A549 (cell line): ENCODE measurements around the gene CD9.

ENCODE experiments used
- CBX2 ChIP-seq: fragments of 200-600 bp; sonication (generic); IDR thresholded peaks from 2 replicates; pipeline ENCODE4 v1.6.1; 2016; ENCODE audit warnings: low read depth, mild to moderate bottlenecking, borderline replicate concordance
- EHF ChIP-seq: fragments of 250-450 bp; sonication (Bioruptor Pico); IDR thresholded peaks from 2 replicates; pipeline ENCODE4 v1.5.0; 2020; ENCODE audit warnings: mild to moderate bottlenecking
- EP300 ChIP-seq, 2 experiments: fragments of >200 bp; sonication (Bioruptor Twin); formaldehyde crosslinking; IDR thresholded peaks; 2 replicates in 1 of 2; 3 replicates in 1 of 2; pipeline ENCODE4 v1.6.1; 2016 to 2017
- HDAC2 ChIP-seq: fragments of 200-600 bp; sonication (generic); IDR thresholded peaks from 2 replicates; pipeline ENCODE4 v1.6.1; 2016
- HOXA7 ChIP-seq: fragments of 250-450 bp; sonication (Bioruptor Pico); IDR thresholded peaks from 2 replicates; pipeline ENCODE4 v1.5.0; 2020; ENCODE audit warnings: mild to moderate bottlenecking, moderate library complexity
- KDM1A ChIP-seq: fragments of 200-600 bp; sonication (generic); IDR thresholded peaks from 2 replicates; pipeline ENCODE4 v1.6.1; 2016; ENCODE audit warnings: low read depth, mild to moderate bottlenecking
- MAFK ChIP-seq: fragments of 450-650 bp; IDR thresholded peaks from 2 replicates; pipeline ENCODE4 v1.6.1; 2014; ENCODE audit not compliant: partially characterized antibody
- MYC ChIP-seq: IDR thresholded peaks from 2 replicates; pipeline ENCODE4 v1.6.1; 2012; ENCODE audit warnings: mild to moderate bottlenecking, inconsistent platforms, low read length, improper control_type of control experiment, borderline replicate concordance
- NFE2L2 ChIP-seq: fragments of 150-350 bp; conservative IDR thresholded peaks from 2 replicates; pipeline ENCODE4 v1.6.1; 2014; ENCODE audit warnings: low read length
- POLR2A ChIP-seq: IDR thresholded peaks from 2 replicates; pipeline ENCODE4 v1.6.1; 2012; ENCODE audit warnings: mild to moderate bottlenecking, low read length
- TF ChIP-seq, protein P1 (sequence below): fragments of >200 bp; sonication (Bioruptor Twin); formaldehyde crosslinking; IDR thresholded peaks from 3 replicates; pipeline ENCODE4 v1.6.1; 2016
- TF ChIP-seq, protein P2 (sequence below): fragments of 200-600 bp; sonication (generic); IDR thresholded peaks from 2 replicates; pipeline ENCODE4 v1.6.1; 2016; ENCODE audit warnings: antibody characterized with exemption, mild to moderate bottlenecking, moderate library complexity
- TF ChIP-seq, protein P3 (sequence below): fragments of >200 bp; sonication (Bioruptor Twin); formaldehyde crosslinking; IDR thresholded peaks from 3 replicates; pipeline ENCODE4 v1.5.1; 2016
- TF ChIP-seq, protein P4 (sequence below): IDR thresholded peaks from 2 replicates; pipeline ENCODE4 v1.6.1; 2012

DNA sequence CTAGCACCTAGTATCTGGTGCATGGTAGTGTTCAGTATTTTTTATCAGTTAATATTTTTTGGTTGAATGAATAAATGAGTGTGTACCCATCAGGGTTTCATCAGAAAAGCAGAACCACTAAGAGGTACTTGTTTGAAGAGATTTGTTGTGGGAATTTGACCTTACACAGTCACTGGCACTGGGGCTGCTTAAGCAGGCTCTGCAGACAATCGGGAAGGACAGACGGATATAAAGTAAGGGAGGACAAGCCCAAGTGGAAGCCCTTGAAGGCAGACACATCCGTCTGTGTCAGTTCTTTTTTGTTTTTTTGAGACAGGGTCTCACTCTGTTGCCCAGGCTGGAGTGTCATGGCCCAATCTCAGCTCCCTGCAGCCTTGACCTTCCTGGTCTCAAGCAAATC, 38.7 kb downstream of the CD9 start:
- TF ChIP-seq, protein P1, sequence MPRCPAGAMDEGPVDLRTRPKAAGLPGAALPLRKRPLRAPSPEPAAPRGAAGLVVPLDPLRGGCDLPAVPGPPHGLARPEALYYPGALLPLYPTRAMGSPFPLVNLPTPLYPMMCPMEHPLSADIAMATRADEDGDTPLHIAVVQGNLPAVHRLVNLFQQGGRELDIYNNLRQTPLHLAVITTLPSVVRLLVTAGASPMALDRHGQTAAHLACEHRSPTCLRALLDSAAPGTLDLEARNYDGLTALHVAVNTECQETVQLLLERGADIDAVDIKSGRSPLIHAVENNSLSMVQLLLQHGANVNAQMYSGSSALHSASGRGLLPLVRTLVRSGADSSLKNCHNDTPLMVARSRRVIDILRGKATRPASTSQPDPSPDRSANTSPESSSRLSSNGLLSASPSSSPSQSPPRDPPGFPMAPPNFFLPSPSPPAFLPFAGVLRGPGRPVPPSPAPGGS, result no peak
- TF ChIP-seq MAFK (no peak), KDM1A (no peak), POLR2A (no peak), NFE2L2 (no peak), EP300 (IDR thresholded peaks at IDR 0.05) (no peak), MYC (no peak), HDAC2 (no peak), EHF (no peak), HOXA7 (CRISPR knock-in tag) (no peak), CBX2 (no peak)
- TF ChIP-seq, protein P2, sequence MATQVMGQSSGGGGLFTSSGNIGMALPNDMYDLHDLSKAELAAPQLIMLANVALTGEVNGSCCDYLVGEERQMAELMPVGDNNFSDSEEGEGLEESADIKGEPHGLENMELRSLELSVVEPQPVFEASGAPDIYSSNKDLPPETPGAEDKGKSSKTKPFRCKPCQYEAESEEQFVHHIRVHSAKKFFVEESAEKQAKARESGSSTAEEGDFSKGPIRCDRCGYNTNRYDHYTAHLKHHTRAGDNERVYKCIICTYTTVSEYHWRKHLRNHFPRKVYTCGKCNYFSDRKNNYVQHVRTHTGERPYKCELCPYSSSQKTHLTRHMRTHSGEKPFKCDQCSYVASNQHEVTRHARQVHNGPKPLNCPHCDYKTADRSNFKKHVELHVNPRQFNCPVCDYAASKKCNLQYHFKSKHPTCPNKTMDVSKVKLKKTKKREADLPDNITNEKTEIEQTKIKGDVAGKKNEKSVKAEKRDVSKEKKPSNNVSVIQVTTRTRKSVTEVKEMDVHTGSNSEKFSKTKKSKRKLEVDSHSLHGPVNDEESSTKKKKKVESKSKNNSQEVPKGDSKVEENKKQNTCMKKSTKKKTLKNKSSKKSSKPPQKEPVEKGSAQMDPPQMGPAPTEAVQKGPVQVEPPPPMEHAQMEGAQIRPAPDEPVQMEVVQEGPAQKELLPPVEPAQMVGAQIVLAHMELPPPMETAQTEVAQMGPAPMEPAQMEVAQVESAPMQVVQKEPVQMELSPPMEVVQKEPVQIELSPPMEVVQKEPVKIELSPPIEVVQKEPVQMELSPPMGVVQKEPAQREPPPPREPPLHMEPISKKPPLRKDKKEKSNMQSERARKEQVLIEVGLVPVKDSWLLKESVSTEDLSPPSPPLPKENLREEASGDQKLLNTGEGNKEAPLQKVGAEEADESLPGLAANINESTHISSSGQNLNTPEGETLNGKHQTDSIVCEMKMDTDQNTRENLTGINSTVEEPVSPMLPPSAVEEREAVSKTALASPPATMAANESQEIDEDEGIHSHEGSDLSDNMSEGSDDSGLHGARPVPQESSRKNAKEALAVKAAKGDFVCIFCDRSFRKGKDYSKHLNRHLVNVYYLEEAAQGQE, result no peak
- TF ChIP-seq, protein P3, sequence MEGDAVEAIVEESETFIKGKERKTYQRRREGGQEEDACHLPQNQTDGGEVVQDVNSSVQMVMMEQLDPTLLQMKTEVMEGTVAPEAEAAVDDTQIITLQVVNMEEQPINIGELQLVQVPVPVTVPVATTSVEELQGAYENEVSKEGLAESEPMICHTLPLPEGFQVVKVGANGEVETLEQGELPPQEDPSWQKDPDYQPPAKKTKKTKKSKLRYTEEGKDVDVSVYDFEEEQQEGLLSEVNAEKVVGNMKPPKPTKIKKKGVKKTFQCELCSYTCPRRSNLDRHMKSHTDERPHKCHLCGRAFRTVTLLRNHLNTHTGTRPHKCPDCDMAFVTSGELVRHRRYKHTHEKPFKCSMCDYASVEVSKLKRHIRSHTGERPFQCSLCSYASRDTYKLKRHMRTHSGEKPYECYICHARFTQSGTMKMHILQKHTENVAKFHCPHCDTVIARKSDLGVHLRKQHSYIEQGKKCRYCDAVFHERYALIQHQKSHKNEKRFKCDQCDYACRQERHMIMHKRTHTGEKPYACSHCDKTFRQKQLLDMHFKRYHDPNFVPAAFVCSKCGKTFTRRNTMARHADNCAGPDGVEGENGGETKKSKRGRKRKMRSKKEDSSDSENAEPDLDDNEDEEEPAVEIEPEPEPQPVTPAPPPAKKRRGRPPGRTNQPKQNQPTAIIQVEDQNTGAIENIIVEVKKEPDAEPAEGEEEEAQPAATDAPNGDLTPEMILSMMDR, result no peak
- TF ChIP-seq, protein P4, sequence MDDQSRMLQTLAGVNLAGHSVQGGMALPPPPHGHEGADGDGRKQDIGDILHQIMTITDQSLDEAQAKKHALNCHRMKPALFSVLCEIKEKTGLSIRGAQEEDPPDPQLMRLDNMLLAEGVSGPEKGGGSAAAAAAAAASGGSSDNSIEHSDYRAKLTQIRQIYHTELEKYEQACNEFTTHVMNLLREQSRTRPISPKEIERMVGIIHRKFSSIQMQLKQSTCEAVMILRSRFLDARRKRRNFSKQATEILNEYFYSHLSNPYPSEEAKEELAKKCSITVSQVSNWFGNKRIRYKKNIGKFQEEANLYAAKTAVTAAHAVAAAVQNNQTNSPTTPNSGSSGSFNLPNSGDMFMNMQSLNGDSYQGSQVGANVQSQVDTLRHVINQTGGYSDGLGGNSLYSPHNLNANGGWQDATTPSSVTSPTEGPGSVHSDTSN, result no peak
